Fibroblast of lung (primary cell): ENCODE measurements around the gene DLG4. TPM values are rescaled to one million over a fixed set of nuclear protein-coding genes. Genes with fewer than 3 reads are reported as not detected.

Source experiments
- DNase-seq, 2 donors: peaks; one replicate each; pipeline versions ENCODE4 v3.0.0 to v3.0.0-alpha.2; 2010; ENCODE audit warnings: low read depth in 2 of 2
- H2AFZ ChIP-seq: 2 replicates; pipeline ENCODE4 v1.5.1; 2012; ENCODE audit warnings: low read length, control low read depth, inconsistent platforms
- H3K27ac ChIP-seq: 2 replicates; pipeline ENCODE4 v1.5.1; 2011; ENCODE audit warnings: low read length, control low read depth; ENCODE audit not compliant: insufficient read depth
- H3K27me3 ChIP-seq: 2 replicates; pipeline ENCODE4 v1.5.1; 2011; ENCODE audit warnings: mild to moderate bottlenecking, low read length; ENCODE audit not compliant: control insufficient read depth, insufficient read depth
- H3K36me3 ChIP-seq: 2 replicates; pipeline ENCODE4 v1.5.1; 2011; ENCODE audit warnings: low read length; ENCODE audit not compliant: control insufficient read depth, insufficient read depth
- H3K4me1 ChIP-seq: 2 replicates; pipeline ENCODE4 v1.5.1; 2011; ENCODE audit warnings: low read length; ENCODE audit not compliant: control insufficient read depth, insufficient read depth; ENCODE audit errors: extremely low read depth
- H3K4me2 ChIP-seq: 2 replicates; pipeline ENCODE4 v1.5.1; 2011; ENCODE audit warnings: low read length, control low read depth; ENCODE audit not compliant: insufficient read depth; ENCODE audit errors: extremely low read depth
- H3K4me3 ChIP-seq, 4 experiments: fragments of 200-600 bp in 1 of 4; sonication (generic) in 1 of 4; replicated peaks in 1 of 4; 2 replicates each; pipeline ENCODE4 v1.5.1; 2011 to 2016; ENCODE audit warnings: low read length in 4 of 4, low read depth in 3 of 4, mild to moderate bottlenecking in 3 of 4, control low read depth in 2 of 4, inconsistent platforms in 1 of 4, mixed read lengths in 1 of 4; ENCODE audit not compliant: insufficient read depth in 1 of 4; ENCODE audit errors: control extremely low read depth in 1 of 4
- H3K79me2 ChIP-seq: 2 replicates; pipeline ENCODE4 v1.5.1; 2012; ENCODE audit warnings: mild to moderate bottlenecking, low read length, inconsistent platforms; ENCODE audit not compliant: control insufficient read depth, insufficient read depth
- H3K9ac ChIP-seq: 2 replicates; pipeline ENCODE4 v1.5.1; 2011; ENCODE audit warnings: mild to moderate bottlenecking, low read length, control low read depth; ENCODE audit not compliant: insufficient read depth
- H3K9me3 ChIP-seq: 2 replicates; pipeline ENCODE4 v1.5.1; 2012; ENCODE audit warnings: low read depth, low read length; ENCODE audit not compliant: control insufficient read depth, insufficient read depth
- H4K20me1 ChIP-seq: 2 replicates; pipeline ENCODE4 v1.5.1; 2011; ENCODE audit warnings: low read length; ENCODE audit not compliant: control insufficient read depth, insufficient read depth; ENCODE audit errors: extremely low read depth
- EZH2 ChIP-seq: IDR thresholded peaks from 2 replicates; pipeline ENCODE4 v1.5.1; 2012; ENCODE audit warnings: low read length, control low read depth, mild to moderate bottlenecking; ENCODE audit errors: missing control alignments
- polyA plus RNA-seq, 2 donors: library from polyadenylated mRNA; depleted of rRNA in 1 of 2; stranded (reverse) in 1 of 2; unstranded in 1 of 2; fragments of >200 nt; gene quantifications; 2 replicates each; pipeline ENCODE4 v1.2.1, GENCODE V29; 2011 to 2012; ENCODE audit warnings: missing spikeins in 1 of 2
- total RNA-seq: library from RNA; depleted of rRNA; stranded (reverse); fragments of >200 nt; gene quantifications from 2 replicates; pipeline ENCODE4 v1.2.1, GENCODE V29; 2014
- TF ChIP-seq, protein P1 (sequence below), 2 donors: IDR thresholded peaks in 1 of 2; conservative IDR thresholded peaks in 1 of 2; 1 replicate in 1 of 2; 2 replicates in 1 of 2; pipeline ENCODE4 v1.5.1; 2011 to 2012; ENCODE audit warnings: low read length in 2 of 2, control low read depth in 1 of 2, inconsistent platforms in 1 of 2, low read depth in 1 of 2, mild to moderate bottlenecking in 1 of 2

Gene DLG4
- total and polyA plus RNA-seq, 2 donors (not counting 1 experiment from before 2014, with no cell fraction given): 11.3 to 22.0 TPM

DNA sequence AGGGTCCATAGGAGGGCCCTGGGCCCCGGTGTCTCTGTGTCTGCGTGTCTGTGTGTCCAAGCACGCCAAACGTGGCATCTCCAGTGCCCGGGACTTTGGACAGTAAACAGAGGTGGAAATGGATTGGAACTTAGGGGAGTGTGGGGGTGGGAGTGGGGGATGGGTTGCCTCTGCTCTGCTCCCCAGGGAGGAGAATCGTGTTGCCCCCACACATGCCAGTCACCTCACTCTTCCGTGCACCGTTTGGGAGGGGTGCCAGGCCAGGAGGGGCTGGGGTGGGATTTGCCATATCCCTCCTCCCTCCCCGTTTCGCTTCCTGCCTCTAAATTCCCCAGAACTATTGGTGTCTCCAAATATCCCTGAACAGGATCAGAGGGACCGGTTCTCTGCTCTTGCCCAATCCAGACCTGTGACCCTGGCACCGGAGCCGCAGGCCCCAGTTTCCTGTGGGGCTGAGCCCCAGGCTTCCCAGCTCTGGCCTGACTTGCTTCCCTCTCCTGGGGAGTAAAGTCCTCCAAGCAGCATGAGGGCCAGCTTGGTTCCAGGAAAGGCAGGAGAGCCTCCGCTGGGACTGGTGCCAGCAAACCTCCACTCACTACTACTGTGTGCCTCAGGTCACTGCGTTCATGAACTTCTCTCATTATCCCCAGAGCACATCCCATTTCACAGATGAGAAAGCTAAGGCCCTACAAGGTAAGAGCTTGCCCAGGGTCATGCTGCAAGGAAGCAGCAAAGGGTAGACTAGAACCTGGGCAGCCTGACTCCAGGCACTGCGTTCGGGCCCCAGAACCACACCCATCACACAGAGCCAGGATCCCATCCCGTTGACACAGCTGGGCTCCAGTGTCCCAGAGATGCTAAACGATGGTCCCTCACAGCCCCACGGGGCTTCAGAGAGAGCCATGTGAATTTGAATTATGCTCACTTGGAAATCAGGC is 40.0 kb downstream of the DLG4 start, which contains the start of gene ASGR1:
ASGR1 (minus strand) TSS at position 54 of the 938 bp plus-strand sequence. CDS start 807 bp downstream, outside the sequence.
- H4K20me1 ChIP-seq: no peaks in the 10 kb centered on the region
- H2AFZ ChIP-seq: no peak within 1 kb of the TSS
- TF ChIP-seq, protein P1, sequence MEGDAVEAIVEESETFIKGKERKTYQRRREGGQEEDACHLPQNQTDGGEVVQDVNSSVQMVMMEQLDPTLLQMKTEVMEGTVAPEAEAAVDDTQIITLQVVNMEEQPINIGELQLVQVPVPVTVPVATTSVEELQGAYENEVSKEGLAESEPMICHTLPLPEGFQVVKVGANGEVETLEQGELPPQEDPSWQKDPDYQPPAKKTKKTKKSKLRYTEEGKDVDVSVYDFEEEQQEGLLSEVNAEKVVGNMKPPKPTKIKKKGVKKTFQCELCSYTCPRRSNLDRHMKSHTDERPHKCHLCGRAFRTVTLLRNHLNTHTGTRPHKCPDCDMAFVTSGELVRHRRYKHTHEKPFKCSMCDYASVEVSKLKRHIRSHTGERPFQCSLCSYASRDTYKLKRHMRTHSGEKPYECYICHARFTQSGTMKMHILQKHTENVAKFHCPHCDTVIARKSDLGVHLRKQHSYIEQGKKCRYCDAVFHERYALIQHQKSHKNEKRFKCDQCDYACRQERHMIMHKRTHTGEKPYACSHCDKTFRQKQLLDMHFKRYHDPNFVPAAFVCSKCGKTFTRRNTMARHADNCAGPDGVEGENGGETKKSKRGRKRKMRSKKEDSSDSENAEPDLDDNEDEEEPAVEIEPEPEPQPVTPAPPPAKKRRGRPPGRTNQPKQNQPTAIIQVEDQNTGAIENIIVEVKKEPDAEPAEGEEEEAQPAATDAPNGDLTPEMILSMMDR (conservative IDR thresholded peaks at IDR 0.05 in 1 of 2, IDR thresholded peaks at IDR 0.05 in 1 of 2; ENCODE audit: low read depth in 1 of 2, low read length in 2 of 2): no peak
- no peak for TF ChIP-seq EZH2

GRCh38 chr17:7178973-7179316 is 40.7 kb downstream of the DLG4 start:
- no peak overlapping the region for H3K4me2 ChIP-seq
- no peak for DNase-seq
- no peaks in the 10 kb centered on the region for H4K20me1 ChIP-seq
- peaks cover 2% of the 10 kb centered on the region for H3K27me3 ChIP-seq
- no peak overlapping the region for H3K9ac ChIP-seq
- TF ChIP-seq, protein P1 (conservative IDR thresholded peaks at IDR 0.05 in 1 of 2, IDR thresholded peaks at IDR 0.05 in 1 of 2; ENCODE audit: low read depth in 1 of 2, low read length in 2 of 2): no peak
- no peak for TF ChIP-seq EZH2
- no peaks in the 10 kb centered on the region for H3K4me1 ChIP-seq
- no peak overlapping the region for H3K27ac ChIP-seq
- no peak overlapping the region for H2AFZ ChIP-seq
- no peak overlapping the region for H3K4me3 ChIP-seq
- no peaks in the 10 kb centered on the region for H3K36me3 ChIP-seq
- no peaks in the 10 kb centered on the region for H3K9me3 ChIP-seq
- H3K79me2 ChIP-seq: no peaks in the 10 kb centered on the region

More for the DNA sequence above, 40.0 kb downstream of the DLG4 start, which contains the start of gene ASGR1:
- no peak for DNase-seq
- Histone ChIP-seq H3K27me3 (peaks cover 2% of the 10 kb centered on the region), H3K9ac (no peak within 1 kb of the TSS), H3K4me1 (no peaks in the 10 kb centered on the region), H3K79me2 (no peaks in the 10 kb centered on the region), H3K4me2 (peak within 1 kb of the TSS; percentile 98), H3K36me3 (no peaks in the 10 kb centered on the region), H3K27ac (no peak within 1 kb of the TSS), H3K9me3 (no peaks in the 10 kb centered on the region), H3K4me3 (peak within 1 kb of the TSS in 1 of 4 experiments; percentile 70)

DNA sequence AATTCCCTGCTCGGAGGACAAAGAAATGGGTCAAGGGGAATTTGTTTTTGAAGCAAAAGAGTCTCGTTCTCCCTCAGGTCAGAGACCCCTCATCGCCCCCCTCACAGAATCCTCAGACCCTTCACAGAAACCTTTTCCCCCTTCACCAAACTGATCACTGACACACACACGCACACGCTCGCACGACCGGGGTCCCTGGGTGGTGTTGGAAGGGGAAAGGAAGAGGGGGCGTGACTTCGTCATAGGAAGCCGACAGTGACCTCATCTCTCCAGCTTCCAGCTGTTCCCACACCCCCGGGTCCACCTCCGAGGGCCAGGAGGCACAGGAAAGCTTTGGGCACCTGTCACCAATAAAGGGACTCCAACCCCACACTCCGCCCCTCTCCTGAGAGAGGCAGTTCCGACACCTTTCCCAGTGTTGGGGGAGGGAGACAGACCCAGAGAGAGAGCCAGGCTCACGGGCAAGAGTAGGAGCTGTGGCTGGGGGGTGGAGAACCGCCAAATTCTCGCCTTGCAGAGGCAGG is 41.6 kb downstream of the DLG4 start:
- Histone ChIP-seq H2AFZ (no peak overlapping the region), H3K4me1 (no peaks in the 10 kb centered on the region), H3K27me3 (peaks cover 2% of the 10 kb centered on the region), H3K4me3 (peak overlapping the region; percentile 48 to 70 (median 56)), H3K9ac (no peak overlapping the region), H4K20me1 (no peaks in the 10 kb centered on the region), H3K27ac (no peak overlapping the region), H3K36me3 (no peaks in the 10 kb centered on the region), H3K9me3 (no peaks in the 10 kb centered on the region), H3K4me2 (peak overlapping the region; percentile 98), H3K79me2 (no peaks in the 10 kb centered on the region)
- peak; percentile 62 for TF ChIP-seq EZH2
- TF ChIP-seq, protein P1 (conservative IDR thresholded peaks at IDR 0.05 in 1 of 2, IDR thresholded peaks at IDR 0.05 in 1 of 2; ENCODE audit: low read depth in 1 of 2, low read length in 2 of 2): no peak
- peak in 1 of 2 donors; percentile 48 for DNase-seq
